ENCODE results near the gene STX8.
"Not testable (repeated sequence)": the region's sequence is repeated elsewhere in the genome, so short reads cannot be mapped to it uniquely, and the experiment has no call there.

GRCh38 chr17:9355231-9355630 lies 220.4 kb downstream of the STX8 start:
- not testable (repeated sequence) for TF ChIP-seq CTCF, POLR2AphosphoS5 (IDR thresholded peaks at IDR 0.05)
